Hippocampal formation (tissue), 2 donors: Measurements from ENCODE around the gene HMGCS2.
A peak's percentile ranks its signal among the peaks of the same experiment; 100 is the strongest.

Experiments used
- DNase-seq, 2 donors: peaks; one replicate each; lab custom pipeline; 2025; lab: John Stamatoyannopoulos, UW

HMGCS2 gene

DNA sequence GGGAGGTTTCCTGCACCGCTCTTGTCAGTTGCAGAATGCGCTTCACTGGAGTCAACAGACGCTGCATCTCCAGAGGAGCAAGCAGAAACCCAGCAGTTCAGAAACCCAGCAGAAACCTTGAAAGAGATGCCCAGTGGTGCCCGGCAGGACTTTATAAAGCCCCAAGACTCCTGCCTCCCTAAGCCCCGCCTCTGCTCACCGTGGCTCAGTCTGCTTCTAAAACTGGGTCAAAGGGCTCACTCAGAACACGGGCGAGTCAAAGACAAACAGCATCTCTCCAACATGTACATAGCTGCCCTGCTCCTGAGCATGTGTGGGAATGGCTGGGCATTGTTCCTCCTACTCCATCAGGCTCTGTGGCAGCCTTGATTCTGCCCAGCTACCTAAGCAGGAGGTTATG is at the start of gene HMGCS2:
HMGCS2 (minus strand) TSS at position 128 of the 400 bp plus-strand sequence; CDS start at position 67, 61 bp downstream.
- no peak for DNase-seq

DNA sequence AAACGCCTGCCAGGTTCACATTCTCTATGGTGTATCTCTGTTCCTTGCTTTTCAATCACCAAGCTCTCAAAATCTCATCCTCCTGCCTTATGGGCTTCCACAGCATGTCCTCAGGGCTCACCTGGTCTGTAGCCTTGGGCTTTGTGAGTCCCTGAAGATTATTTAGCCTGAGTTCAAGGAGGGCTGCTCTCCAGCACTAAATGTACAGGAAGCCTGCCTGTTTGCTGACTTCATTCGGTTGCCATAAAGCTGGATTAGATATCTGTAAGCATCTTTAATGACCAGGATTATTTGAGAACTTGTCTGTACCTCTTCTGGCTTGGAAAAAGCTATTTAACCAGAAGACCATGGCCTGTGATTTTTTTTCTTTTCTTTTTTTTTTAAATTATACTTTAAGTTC is 49.5 kb upstream of the HMGCS2 start:
- no peak for DNase-seq

DNA sequence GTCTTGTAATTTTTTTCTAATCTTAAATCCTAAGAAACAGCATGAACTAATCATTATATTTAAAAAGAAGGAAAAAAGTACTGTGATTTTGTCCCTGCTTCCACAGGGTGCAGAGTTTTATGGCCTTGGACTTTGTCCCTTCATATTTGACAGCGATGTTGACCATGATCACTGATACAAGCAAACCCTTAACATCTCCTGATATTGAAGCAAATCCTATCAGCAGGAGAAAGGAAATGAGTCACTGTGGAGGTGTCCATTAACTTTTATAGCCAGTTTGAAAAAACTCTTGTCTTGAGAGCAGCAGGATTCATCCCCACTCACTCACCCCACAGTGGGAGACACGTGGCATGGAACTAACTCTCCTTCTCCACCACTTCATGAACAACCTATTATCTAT is 47.7 kb upstream of the HMGCS2 start:
- DNase-seq, result no peak

DNA sequence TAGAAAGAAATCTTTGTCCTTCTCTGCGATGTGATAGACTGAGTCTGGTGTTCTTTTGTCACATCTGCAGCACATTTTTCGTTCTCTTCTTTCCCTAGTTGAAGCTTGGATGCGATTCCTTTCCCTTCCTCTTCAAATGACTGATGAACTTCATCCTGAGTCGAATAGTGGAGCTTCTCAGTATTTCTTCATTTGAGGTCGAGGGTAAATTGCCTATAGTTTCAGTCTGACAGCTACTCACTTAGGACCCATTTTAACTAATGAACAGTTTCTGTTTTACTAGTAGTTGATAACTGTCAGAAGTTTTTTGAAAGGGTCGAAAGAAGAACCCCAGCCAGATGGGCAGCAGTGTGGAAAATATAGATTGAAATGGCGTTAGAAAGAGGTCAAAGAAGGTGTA is 47.2 kb upstream of the HMGCS2 start:
- no peak for DNase-seq

DNA sequence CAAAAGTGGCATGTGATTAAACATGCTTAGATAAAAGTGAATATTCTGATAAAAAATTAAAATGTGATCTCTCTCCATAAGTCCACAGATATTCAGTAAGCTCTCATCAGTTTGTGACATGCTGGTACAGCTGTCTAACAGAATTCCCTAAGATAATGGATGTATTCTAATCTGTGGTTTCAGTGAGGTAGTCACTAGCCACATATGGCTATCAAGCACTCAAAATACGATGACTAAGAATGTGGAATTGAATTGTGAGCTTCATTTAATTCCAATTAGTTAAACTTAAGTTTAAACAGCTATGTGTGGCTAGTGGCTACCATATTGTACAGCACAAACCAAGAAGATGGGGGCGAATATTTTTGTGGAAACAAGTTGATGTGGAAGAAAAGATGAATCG is 46.7 kb upstream of the HMGCS2 start:
- DNase-seq, result no peak

DNA sequence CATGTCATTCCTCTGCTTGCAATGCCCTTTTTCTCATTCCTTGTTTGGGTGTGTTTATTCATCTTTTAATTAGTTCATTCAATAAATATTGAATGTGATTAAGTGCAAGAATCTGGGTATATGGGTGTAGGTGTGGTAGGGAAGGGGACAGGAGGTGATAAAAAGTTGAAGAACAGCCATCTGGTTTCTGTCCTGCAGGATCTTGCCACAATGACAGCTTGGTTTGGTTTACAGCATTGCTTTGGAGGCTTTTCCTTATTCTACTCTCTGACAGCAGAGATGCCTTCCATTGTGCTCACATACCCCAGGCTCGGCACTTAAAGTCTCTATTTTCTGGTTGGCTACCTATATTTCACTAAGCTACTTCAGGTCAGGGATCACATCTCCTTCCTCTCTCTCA is 45.6 kb upstream of the HMGCS2 start:
- DNase-seq, result no peak

DNA sequence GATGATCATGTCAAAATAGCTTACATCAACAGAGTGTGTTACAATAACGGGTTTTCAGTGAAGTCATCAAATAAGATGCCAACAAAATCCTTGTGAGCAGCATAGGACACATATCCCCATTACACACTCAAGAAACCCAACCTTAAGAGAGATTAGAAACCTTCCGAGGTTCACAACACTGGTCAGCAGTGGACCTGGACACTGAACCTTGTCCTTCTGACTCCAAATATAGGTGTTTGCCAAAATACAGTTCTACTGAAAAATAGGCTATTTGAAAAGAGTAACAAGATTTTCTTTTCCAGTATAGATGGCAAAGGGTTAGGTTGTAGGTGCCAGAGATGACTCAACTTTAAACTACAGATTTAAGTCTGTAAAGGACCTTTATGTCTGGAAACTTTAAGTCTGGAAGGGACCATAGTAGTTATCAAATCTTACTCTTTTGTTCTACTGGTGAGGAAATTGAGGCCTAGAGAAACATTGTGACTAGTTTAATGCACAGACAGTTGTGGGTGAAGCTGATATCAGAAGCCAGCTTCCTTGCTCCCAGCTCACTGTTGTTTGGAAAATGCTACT is 43.4 kb upstream of the HMGCS2 start:
- no peak for DNase-seq

DNA sequence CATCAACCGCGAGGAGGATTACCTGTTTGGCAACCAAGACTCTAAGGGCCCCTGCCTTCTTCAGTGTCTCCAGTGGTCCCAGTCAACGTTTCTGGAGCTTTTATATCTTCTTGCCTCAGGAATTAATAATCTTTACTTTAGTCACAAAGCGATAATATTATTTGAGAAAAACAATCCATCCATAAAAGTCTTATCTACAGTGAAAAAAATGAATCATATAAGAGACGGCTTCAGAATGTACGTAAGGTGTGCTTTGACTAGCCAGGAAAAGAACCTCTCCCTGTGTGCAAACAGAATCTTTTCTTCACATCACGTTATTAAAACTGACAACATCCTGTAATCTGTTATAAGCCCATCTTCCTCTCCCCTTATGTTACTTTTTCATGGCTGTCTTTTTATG is 42.7 kb upstream of the HMGCS2 start, which contains the start of gene REG4:
REG4 (minus strand) TSS at position 74 of the 400 bp plus-strand sequence. CDS start 2,691 bp downstream, outside the sequence.
- DNase-seq, result no peak

DNA sequence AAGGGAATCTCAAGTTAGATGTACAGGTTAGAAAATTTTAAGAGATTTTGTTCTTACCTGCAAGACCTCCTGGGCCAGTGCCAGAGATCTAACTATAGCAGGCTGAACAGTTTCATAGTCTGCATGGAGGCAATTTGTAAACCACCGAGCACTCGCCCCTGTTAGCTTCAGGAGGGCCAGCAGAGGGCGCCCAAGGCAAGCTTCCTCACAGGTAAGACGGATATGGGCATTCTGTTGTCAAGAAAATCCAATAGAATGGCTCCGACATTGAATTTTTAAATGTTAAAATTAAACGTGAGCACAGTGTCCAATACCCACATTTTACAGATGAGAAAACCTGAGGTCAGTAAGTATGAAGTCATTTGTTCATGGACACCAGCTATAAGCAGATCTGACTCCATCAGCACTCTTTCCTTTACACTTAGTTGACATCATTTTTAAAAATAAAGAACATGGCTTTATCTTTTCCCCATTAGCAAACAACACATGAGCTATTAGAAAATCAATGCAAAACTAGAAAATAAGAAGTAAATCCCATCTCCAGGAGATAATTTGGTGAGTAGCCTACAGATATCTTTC is 40.4 kb upstream of the HMGCS2 start:
- DNase-seq, result peak; percentile 38 to 42

DNA sequence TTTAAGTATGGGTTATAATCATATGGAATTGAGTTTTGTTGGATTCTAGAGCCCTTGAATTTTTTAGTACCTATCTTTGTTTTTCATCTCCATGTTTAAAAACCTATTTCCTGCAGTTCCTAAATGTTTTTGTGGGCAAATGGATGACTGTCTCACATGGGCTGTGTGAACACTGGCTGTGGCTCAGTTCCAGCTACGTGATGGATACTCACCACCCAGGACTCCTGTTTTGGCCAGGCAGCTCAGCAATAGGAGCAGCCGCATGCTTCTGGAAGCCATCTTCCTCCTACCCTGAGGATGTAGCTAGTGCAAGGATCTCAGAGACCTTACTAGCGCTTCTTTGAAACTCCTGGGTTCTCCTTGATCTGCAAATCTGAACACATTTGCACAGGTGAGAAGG is 39.8 kb upstream of the HMGCS2 start:
- DNase-seq, result no peak

DNA sequence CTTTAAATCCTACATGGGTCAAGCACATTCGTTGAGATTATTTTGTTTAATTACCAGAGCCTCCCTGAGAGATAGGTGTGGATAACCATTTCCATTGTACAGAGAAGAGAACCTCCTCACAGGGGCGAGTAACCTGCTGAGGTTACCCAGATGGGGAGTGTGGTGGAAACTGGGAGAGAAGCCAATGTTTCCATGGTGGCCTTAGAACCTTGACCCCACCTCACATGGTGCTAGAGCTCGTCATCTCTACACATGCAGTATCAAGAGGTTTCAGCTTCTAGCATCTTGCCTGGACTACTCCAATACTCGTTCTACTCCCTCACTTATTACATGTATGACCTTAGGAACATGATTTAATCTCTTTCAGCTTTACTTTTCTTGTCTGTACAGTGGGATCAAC is 37.8 kb upstream of the HMGCS2 start:
- no peak for DNase-seq

DNA sequence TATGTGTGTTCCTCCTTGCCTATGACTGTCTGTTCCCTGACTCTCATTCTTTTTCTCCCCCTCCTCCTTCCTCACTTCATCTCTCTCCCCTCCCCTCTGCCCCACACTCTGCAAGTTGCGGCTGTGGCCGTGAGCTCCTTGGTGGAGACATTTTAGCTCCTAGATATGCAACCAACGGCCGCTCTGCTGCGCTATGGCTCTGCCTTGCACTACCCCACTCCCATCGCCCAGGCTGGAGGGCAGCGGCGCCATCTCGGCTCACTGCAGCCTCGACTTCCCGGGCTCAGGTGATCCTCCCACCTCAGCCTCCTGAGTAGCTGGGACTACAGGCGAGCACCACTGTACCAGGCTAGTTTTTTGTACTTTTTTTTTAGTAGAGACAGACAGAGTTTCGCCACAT is 37.0 kb upstream of the HMGCS2 start:
- DNase-seq, result no peak

DNA sequence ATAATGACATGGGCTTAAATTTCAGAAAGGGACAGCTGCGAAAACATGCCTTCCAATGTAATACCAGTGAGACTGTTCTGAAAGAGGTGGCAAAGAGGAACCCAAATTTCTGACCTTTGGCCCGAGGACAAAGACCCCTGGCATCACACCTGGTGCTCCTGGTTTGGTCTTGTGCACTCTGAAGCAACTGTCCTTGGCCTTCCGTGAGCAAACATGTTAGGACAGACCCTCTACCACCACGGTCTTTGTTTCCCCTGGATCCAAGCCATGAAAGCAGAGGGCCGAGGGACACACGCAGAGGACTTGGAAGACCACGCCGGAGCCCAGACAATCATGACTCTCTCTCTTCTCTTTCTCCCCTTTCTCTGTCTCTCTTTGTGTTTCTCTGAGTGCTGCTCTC is 36.5 kb upstream of the HMGCS2 start:
- no peak for DNase-seq

DNA sequence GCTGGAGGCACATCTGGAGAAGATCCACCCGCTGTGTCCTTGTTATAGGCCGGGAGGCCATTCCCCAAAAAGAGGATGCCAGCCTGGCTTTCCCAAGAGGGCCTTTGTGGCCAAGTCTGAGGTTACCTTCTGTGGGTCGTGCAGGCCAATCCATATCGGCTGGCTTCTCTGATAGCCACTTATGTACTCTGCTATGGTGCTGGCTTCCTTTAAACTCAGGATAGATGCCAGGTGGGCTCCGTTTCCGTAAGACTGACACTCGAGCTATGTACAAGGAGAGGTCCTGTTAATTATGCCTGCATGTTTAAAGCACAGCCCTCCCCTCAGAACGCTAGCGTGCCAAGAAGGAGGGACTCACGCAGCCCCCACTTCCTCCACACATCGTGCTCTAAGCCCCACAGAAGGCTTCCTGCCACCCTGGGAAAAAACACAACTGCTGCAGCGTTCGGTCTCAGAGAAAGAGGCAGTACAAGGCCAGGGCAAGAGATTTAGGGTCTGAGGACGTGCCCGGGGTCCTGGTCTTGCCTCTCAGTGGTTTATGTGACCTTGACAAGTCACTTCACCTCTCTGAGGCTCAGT is 31.0 kb upstream of the HMGCS2 start:
- no peak for DNase-seq

DNA sequence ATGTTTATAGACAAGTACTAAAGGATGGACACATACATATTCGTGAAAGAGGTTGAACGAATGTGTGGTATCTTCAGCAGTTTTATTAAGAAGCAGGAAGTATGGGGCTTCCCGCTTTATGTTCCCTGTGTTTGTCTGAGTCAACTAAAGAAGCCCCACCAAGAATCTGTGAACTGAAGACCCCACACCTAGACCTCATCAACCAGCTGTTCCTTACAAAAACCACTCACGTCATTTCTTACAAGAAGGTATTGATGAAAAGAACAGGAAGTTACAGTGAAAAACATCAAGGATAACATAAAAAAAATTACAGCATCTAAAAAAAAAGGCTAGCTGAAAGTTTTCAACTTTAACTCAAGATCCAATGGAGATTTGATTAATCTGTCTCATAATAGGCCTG is 30.3 kb upstream of the HMGCS2 start:
- DNase-seq, result no peak

DNA sequence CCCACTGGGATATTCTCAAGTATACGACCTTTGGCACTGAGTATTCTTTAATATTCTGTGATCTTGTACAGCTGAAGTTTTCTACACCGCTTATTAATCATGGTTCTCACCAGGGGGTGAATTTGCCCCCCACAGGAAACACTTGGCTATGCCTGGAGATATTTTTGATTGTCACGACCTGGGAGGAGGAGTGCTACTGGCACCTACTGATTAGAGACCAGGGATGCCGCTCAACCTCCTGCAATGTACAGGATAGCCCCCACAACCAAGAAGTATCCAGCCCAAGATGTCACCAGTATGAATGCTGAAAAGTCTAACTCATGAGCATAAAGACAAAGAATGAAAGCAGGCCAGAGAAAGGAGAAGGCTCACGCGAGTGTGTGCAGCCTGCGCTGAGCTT is 28.9 kb upstream of the HMGCS2 start:
- DNase-seq, result no peak

DNA sequence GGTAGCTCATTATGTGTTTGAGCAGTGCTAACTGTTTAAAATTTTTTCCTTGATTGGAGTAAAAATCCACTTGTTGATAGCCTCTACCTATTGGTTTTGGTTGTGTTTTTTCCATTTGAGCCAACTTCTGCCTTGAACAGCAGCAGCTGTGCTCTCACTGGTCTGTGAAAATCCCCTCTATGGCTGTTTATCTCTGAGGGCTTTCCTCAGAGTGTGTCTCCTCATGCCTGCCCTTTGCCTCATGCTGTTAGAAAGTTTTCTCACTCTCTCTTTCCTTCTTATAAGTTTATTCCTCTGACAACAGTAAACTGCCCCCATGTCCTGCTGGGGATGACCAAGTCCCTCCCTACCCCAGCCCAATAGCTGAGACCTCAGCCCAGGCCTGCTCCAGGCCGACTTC is 28.5 kb upstream of the HMGCS2 start:
- DNase-seq, result no peak

DNA sequence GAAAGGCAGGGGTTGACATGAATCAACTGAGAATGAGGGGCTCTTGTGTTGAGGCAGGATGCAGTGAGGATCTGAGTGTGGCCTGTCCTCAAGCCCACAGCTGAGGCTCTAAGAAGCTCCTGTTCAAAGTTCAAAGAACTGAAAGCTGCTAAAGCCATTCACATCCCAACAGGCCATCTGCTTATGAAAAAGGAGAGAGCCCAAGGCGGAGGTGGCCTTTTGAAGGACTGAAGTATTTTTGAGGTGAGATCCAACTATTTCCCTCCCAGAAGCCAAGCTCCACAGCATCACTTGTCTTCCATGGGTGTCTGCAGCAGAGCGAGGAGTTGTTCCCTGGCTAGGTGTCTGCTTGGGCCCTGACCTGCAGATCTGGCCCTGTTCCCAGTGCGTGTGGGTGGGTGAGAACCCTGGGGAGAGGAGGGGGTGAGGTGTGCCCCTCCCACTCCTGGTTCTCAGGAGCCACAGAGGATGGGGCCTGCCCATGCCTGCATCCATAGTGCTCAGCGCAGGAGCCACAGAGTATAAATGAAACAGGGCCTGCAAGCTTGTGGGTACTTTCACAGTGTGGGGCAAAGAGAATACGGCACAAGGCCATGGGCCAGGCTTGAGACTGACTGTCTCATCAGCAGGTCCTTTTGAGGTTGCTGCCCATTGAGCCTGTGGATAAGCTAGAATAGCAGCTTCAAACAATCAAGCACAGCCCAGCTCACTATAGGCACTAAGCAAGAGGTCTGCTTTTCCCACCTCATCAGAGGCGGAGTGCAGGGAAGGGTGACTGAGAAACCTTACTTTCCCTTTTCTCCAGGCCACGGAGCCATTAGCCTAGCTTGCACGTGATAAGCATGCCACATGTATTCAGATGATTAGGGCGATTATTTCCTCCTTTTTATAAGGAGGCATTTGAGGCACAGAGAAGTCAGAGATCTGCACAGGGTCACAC is 26.8 kb upstream of the HMGCS2 start:
- DNase-seq, result no peak

DNA sequence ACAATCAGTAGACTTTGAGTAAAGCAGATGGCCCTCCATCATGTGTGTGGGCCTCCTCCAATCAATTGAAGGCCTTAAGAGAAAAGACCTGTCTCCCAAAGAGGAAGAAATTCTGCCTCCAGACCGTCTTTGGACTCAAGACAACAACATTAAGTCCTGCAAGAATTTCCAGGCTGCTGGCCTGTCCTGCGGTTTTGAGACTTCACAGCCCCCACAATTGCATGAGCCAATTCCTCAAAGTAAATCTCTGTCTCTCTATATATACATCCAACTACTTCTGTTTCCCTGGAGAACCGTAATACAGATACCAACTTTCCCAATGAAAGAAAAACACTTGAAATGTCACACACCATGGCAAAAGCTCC is 26.2 kb upstream of the HMGCS2 start:
- DNase-seq, result no peak

DNA sequence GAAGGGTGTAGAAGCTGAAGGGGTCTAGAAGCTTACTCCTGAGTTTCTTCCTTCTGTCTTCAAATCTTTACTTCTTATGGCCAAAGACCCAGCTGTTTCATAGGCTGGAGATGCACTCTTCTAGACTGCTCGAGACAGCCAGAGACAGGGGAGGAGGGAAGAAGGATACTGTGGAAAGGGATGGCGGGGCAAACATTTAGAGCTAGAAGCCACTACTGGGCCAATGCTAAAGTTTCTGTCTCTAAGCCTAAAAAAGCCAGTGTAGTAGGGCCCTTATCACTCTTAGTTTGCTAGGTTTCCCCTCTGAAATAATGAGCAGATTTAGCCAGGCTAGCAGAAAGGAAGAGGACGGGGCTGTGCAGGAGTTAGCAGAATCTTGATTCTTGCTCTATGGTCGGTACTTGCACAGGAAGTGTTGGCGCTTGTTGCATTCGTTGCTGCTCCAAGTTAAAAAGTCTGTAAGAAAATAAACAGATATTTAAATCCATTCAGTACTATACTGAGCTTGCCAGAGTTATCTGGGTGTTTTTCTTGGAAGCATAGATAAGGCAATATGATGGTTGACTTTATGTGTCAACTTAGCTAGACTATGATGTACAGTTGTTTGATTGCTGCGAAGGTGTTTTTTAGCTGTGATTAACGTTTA is 25.6 kb upstream of the HMGCS2 start:
- no peak for DNase-seq

DNA sequence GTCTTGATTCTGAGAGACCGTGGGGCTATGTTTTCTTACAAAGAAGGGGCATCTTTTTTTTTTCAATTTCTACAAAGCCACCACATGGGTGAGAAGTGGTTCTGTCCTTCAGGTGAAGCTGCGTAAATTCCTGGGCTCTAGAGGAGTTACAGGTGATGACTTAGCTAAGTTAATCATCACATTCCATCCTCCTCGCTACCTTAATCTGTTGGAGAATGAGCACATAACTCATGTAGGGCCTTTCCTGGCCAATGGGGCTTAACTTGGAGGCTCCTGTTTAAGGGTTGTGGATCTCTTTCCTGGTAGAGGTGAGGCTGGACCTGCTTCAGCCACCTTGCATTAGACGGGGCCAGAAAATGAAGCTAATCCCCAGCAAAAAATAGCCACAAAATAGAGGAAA is 22.7 kb upstream of the HMGCS2 start:
- DNase-seq, result no peak

DNA sequence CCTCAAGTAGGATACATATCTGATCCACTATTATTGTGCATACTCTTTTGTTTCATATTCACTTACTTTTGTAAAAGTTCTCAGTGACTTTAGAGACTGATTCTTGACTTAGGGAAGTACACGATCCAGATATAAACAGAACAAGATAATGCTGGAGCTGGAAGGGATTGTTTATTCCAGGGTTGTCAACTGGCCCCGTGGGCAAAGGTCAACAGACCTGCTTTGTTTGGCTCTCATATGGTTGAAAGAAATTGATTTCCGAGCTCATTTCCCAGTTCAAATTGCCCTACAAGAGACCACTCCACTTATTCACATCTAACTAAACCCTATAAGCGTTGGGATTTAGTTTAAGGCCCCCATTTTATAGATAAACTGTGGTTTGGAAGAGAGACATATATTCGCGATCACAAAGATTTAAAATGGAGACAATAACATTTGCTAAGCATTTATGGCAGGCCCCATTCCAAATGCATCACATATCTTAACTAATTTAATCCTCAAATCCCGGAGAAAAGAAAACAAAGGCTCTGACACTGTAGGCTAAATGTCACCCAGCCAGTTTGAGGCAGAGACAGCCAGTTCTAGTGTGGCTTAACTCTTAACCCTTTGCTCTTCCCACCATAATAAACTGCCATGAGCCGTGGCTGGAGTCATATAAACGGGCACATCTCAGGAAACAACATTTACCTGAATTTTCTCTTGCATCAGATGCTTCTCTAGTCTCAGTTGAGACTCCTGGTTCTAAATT is 21.9 kb upstream of the HMGCS2 start:
- DNase-seq, result no peak
